H9 (cell line): Measurements from ENCODE around the gene PRDM11. TPM values are rescaled to one million over a fixed set of nuclear protein-coding genes. Genes with fewer than 3 reads are reported as not detected.

Source experiments
- DNase-seq: peaks from one replicate; pipeline ENCODE4 v3.0.0-alpha.2; 2017
- H2AFZ ChIP-seq: one replicate; pipeline ENCODE4 v1.6.1; 2013; ENCODE audit warnings: mild to moderate bottlenecking, low read length, control low read depth, moderate library complexity
- H2AK5ac ChIP-seq: 2 replicates; pipeline ENCODE4 v1.6.1; 2013; ENCODE audit warnings: low read length, control low read depth, mixed read lengths; ENCODE audit not compliant: insufficient read length
- H2BK120ac ChIP-seq: one replicate; pipeline ENCODE4 v1.6.1; 2013; ENCODE audit warnings: low read depth, mild to moderate bottlenecking, low read length, control low read depth, inconsistent platforms; ENCODE audit not compliant: poor library complexity, severe bottlenecking
- H2BK12ac ChIP-seq: 2 replicates; pipeline ENCODE4 v1.6.1; 2013; ENCODE audit warnings: low read length, control low read depth, mixed read lengths, low read depth; ENCODE audit not compliant: insufficient read length
- H2BK15ac ChIP-seq: 2 replicates; pipeline ENCODE4 v1.6.1; 2013; ENCODE audit warnings: low read depth, low read length, control low read depth
- H2BK20ac ChIP-seq: one replicate; pipeline ENCODE4 v1.6.1; 2013; ENCODE audit warnings: low read depth, mild to moderate bottlenecking, low read length, control low read depth, inconsistent platforms; ENCODE audit not compliant: poor library complexity, severe bottlenecking
- H2BK5ac ChIP-seq: 2 replicates; pipeline ENCODE4 v1.6.1; 2013; ENCODE audit warnings: low read length, control low read depth, mixed read lengths; ENCODE audit not compliant: insufficient read length
- H3K14ac ChIP-seq: 2 replicates; pipeline ENCODE4 v1.6.1; 2013; ENCODE audit warnings: low read length, control low read depth; ENCODE audit not compliant: insufficient read depth
- H3K18ac ChIP-seq: 2 replicates; pipeline ENCODE4 v1.6.1; 2013; ENCODE audit warnings: low read depth, mild to moderate bottlenecking, mixed read lengths, low read length, control low read depth; ENCODE audit not compliant: insufficient read length
- H3K23ac ChIP-seq: 2 replicates; pipeline ENCODE4 v1.6.1; 2013; ENCODE audit warnings: low read length, control low read depth, mixed read lengths, low read depth; ENCODE audit not compliant: insufficient read length
- H3K23me2 ChIP-seq: 2 replicates; pipeline ENCODE4 v1.6.1; 2013; ENCODE audit warnings: low read depth, mild to moderate bottlenecking, mixed read lengths, low read length, control low read depth; ENCODE audit not compliant: insufficient read length, poor library complexity, severe bottlenecking
- H3K27ac ChIP-seq: 2 replicates; pipeline ENCODE4 v1.5.1; 2013; ENCODE audit warnings: low read length, control low read depth, mixed read lengths, low read depth; ENCODE audit not compliant: insufficient read length
- H3K27me3 ChIP-seq: 2 replicates; pipeline ENCODE4 v1.6.1; 2013; ENCODE audit warnings: low read length, control low read depth, inconsistent platforms; ENCODE audit not compliant: insufficient read depth
- H3K4ac ChIP-seq: 2 replicates; pipeline ENCODE4 v1.6.1; 2013; ENCODE audit warnings: low read depth, mild to moderate bottlenecking, control low read depth, inconsistent platforms, low read length, moderate library complexity
- H3K4me1 ChIP-seq: 2 replicates; pipeline ENCODE4 v1.6.1; 2013; ENCODE audit warnings: low read length, control low read depth, inconsistent platforms; ENCODE audit not compliant: insufficient read depth
- H3K4me2 ChIP-seq: 2 replicates; pipeline ENCODE4 v1.6.1; 2013; ENCODE audit warnings: low read length, control low read depth, mixed read lengths; ENCODE audit not compliant: insufficient read length, insufficient read depth
- H3K56ac ChIP-seq: 2 replicates; pipeline ENCODE4 v1.6.1; 2013; ENCODE audit warnings: low read depth, mild to moderate bottlenecking, mixed read lengths, low read length, control low read depth; ENCODE audit not compliant: insufficient read length
- H3K79me1 ChIP-seq: 2 replicates; pipeline ENCODE4 v1.6.1; 2013; ENCODE audit warnings: low read depth, mild to moderate bottlenecking, moderate library complexity, low read length, control low read depth, inconsistent platforms; ENCODE audit not compliant: insufficient read depth, poor library complexity, severe bottlenecking
- H3K79me2 ChIP-seq: 2 replicates; pipeline ENCODE4 v1.6.1; 2013; ENCODE audit warnings: low read length, control low read depth, inconsistent platforms; ENCODE audit not compliant: insufficient read depth
- H3K9ac ChIP-seq: 2 replicates; pipeline ENCODE4 v1.6.1; 2013; ENCODE audit warnings: low read length, control low read depth, mixed read lengths; ENCODE audit not compliant: insufficient read length; ENCODE audit errors: extremely low read depth
- H3K9me3 ChIP-seq: one replicate; pipeline ENCODE4 v1.6.1; 2013; ENCODE audit warnings: low read depth, low read length, inconsistent platforms; ENCODE audit not compliant: control insufficient read depth
- H3T11ph ChIP-seq: one replicate; pipeline ENCODE4 v1.6.1; 2013; ENCODE audit warnings: mild to moderate bottlenecking, low read length, control low read depth, inconsistent platforms
- H4K20me1 ChIP-seq: one replicate; pipeline ENCODE4 v1.6.1; 2013; ENCODE audit not compliant: control insufficient read depth, insufficient read length, insufficient read depth
- H4K5ac ChIP-seq: 2 replicates; pipeline ENCODE4 v1.6.1; 2013; ENCODE audit warnings: low read depth, mild to moderate bottlenecking, mixed read lengths, low read length, control low read depth; ENCODE audit not compliant: insufficient read length
- H4K8ac ChIP-seq: replicated peaks from 2 replicates; pipeline ENCODE4 v1.6.1; 2013; ENCODE audit warnings: low read length, control low read depth, mixed read lengths, low read depth; ENCODE audit not compliant: insufficient read length
- H4K91ac ChIP-seq: 2 replicates; pipeline ENCODE4 v1.6.1; 2013; ENCODE audit warnings: low read depth, mild to moderate bottlenecking, moderate library complexity, mixed read lengths, low read length, control low read depth; ENCODE audit not compliant: insufficient read length
- H3K27ac Mint-ChIP-seq, 3 experiments: 2 replicates in 2 of 3; 3 replicates in 1 of 3; pipeline ENCODE4 v1.8.0; 2020 to 2021; ENCODE audit warnings: mixed read lengths in 3 of 3, mild to moderate bottlenecking in 1 of 3, moderate library complexity in 1 of 3
- H3K27me3 Mint-ChIP-seq: 2 replicates; pipeline ENCODE4 v1.8.0; 2021; ENCODE audit warnings: low read depth, mild to moderate bottlenecking, moderate library complexity, mixed read lengths
- H3K36me3 Mint-ChIP-seq, 3 experiments: 2 replicates in 2 of 3; 3 replicates in 1 of 3; pipeline ENCODE4 v1.8.0; 2020 to 2021; ENCODE audit warnings: low read depth in 3 of 3, mixed read lengths in 3 of 3; ENCODE audit not compliant: insufficient read depth in 1 of 3
- H3K4me1 Mint-ChIP-seq, 2 experiments: 2 replicates each; pipeline ENCODE4 v1.8.0; 2020; ENCODE audit warnings: mixed read lengths in 2 of 2
- H3K4me3 Mint-ChIP-seq, 2 experiments: 2 replicates in 1 of 2; 3 replicates in 1 of 2; pipeline ENCODE4 v1.8.0; 2020 to 2021; ENCODE audit warnings: mild to moderate bottlenecking in 2 of 2, mixed read lengths in 2 of 2, moderate library complexity in 1 of 2
- H3K9me3 Mint-ChIP-seq, 2 experiments: 2 replicates in 1 of 2; 3 replicates in 1 of 2; pipeline ENCODE4 v1.8.0; 2020; ENCODE audit warnings: mild to moderate bottlenecking in 2 of 2, mixed read lengths in 2 of 2, moderate library complexity in 1 of 2
- CTCF ChIP-seq: fragments of 200-600 bp; sonication (generic); conservative IDR thresholded peaks from 3 replicates; pipeline ENCODE4 v1.8.0; 2021; ENCODE audit warnings: antibody characterized with exemption, mild to moderate bottlenecking
- WGBS: extraction: QIAGEN DNeasy Blood & Tissue Kit; methylation state at CpG from one replicate; pipeline ENCODE4 v1.1.7; 2013; ENCODE audit warnings: missing lambda C conversion rate, low lambda C conversion rate, mixed read lengths; ENCODE audit not compliant: insufficient read length; ENCODE audit errors: extremely low coverage; 5-methylcytosine and 5-hydroxymethylcytosine counted together
- total RNA-seq: library from RNA; stranded (reverse); gene quantifications from 2 replicates; pipeline ENCODE4 v1.2.1, GENCODE V29; 2021

The PRDM11 gene
- total RNA-seq, 1 experiment from 2014 or later: 11.5 TPM

DNA sequence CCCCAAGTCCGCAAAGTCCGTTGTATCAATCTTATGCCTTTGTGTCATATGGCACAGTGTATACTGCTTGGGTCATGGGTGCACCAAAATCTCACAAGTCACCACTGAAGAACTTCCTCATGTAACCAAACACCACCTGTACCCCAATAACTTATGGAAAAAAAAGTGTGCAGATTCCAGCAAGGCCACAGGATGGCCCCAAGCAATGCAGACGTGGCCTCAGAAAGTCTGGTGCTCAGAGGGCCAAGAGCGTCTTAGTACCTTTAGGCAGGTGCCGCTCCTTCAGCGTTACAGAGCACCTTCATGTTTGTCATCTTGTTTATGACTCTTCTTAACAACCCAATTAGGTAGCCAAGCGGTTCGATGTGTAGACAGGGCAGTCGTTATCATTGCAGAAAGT lies 65.3 kb downstream of the PRDM11 start:
- no peaks in the 10 kb centered on the region for H3K23me2 ChIP-seq
- no peak for DNase-seq
- H2AK5ac ChIP-seq: no peak overlapping the region
- no peak overlapping the region for H2BK15ac ChIP-seq
- H3T11ph ChIP-seq: no peak overlapping the region
- TF ChIP-seq CTCF: no peak
- H3K9ac ChIP-seq: no peak overlapping the region
- H3K4me1 Mint-ChIP-seq: peaks cover 13 to 25% of the 10 kb centered on the region in 2 experiments
- H3K36me3 Mint-ChIP-seq: peaks cover 0 to 4% (median 0%) of the 10 kb centered on the region in 3 experiments; a peak in 3 of 7 replicates
- no peaks in the 10 kb centered on the region; the same call in none of the 2 replicates for H3K27me3 Mint-ChIP-seq
- H4K8ac ChIP-seq: no peak overlapping the region
- H3K27ac Mint-ChIP-seq: no peak overlapping the region
- no peak overlapping the region for H3K23ac ChIP-seq
- no peak overlapping the region for H2BK12ac ChIP-seq
- no peaks in the 10 kb centered on the region for H3K79me2 ChIP-seq
- H3K18ac ChIP-seq: no peak overlapping the region
- H3K4me1 ChIP-seq: no peaks in the 10 kb centered on the region
- H3K56ac ChIP-seq: no peak overlapping the region
- H2AFZ ChIP-seq: no peak overlapping the region
- no peak overlapping the region for H3K4ac ChIP-seq
- no peak overlapping the region for H3K27ac ChIP-seq
- H3K79me1 ChIP-seq: no peaks in the 10 kb centered on the region
- H2BK120ac ChIP-seq: no peak overlapping the region
- H3K4me2 ChIP-seq: no peak overlapping the region
- H2BK20ac ChIP-seq: no peak overlapping the region
- H4K5ac ChIP-seq: no peak overlapping the region
- no peaks in the 10 kb centered on the region for H3K9me3 Mint-ChIP-seq
- no peak overlapping the region for H3K14ac ChIP-seq
- no peaks in the 10 kb centered on the region for H4K20me1 ChIP-seq
- no peak overlapping the region for H4K91ac ChIP-seq
- H3K27me3 ChIP-seq: no peaks in the 10 kb centered on the region
- no peak overlapping the region for H3K4me3 Mint-ChIP-seq
- H3K9me3 ChIP-seq: no peaks in the 10 kb centered on the region
- no CpG with 5 or more reads among the region's 9 CpGs for WGBS
- H2BK5ac ChIP-seq: no peak overlapping the region
